ENCODE results near the gene EFNA3.
A peak's percentile ranks its signal among the peaks of the same experiment; 100 is the strongest.

Gene EFNA3

DNA sequence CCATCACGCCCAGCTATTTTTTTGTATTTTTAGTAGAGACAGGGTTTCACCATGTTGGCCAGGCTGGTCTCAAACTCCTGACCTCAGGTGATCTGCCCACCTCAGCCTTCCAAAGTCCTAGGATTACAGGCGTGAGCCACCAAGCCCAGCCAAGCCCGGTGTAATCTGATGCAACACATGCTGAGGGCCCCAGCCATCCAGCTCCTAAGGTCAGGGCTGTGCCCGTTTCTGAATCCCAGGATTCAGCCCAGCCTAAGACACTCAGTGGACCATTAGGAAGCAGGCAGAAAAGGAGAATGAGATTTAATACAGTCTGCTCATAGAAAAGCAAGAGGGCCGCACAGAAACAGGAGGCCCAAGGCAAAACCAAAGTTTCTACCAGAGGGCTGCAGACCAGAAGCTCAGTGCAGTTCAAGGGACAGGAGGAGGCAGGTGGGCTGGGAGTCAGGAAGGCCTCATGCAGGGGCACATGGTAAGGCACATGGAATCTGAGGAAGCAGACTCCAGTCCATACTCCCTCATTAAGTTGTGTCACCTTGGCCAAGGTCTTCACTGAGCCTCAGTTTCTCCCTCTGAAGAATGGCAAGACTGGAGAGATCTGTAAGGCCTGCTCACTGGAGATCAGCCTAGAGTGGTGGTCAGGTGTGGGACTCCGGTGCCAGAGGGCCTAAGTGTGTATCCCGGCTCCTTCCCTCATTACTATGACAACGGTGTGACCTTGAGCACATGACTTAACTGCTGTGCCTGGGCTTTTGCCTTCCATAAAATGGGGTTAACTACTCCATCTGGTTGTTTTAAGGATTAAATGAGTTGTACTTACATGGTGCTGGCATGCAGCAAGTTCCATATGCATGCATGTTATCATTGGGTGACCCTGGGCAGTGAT is 29.9 kb upstream of the EFNA3 start:
- DNase-seq (ENCODE audit: low read depth in 1 of 2, low spot score in 1 of 2): no peak

GRCh38 chr1:155049651-155050559 is 28.7 kb upstream of the EFNA3 start:
- no peak for DNase-seq (ENCODE audit: low read depth in 1 of 2, low spot score in 1 of 2)

DNA sequence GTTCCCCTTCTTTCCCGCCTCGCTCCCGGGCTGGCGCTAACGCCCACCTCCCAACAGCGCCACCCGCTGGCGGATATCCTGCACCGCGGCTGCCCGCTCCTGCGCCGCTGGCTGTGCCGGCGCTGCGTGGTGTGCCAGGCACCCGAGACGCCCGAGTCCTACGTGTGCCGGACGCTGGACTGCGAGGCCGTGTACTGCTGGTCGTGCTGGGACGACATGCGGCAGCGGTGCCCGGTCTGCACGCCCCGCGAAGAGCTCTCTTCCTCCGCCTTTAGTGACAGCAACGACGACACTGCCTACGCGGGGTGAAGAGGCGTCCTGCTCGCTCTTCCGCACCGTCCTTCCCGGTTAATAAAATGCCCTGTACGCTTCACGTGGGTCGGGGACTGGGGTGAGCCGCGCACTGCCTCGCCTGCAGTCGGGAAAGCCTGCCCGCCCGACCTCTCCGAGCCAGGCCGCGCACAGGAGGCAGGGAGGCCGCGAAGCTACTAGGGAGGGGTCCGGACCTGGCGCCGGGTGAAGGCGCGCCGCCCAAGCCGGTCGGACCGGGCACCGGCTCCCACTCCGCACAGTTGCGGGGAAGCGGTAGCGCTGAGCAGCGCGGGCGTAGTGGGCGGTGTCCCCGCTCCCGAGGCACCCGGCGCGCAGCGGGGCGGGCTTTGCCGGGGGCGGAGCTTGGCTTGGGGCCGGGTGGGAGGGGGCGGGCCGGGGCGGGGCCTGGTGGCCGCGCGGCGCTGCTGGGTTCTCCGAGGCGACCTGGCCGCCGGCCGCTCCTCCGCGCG is 27.9 kb upstream of the EFNA3 start, which contains the start of gene ADAM15:
TSS of gene ADAM15 (plus strand) at position 757 of the 782 bp plus-strand sequence. CDS start 71 bp downstream, outside the sequence.
- DNase-seq (ENCODE audit: low read depth in 1 of 2, low spot score in 1 of 2): peak; percentile 64 to 65

- no peak for DNase-seq (ENCODE audit: low read depth in 1 of 2, low spot score in 1 of 2)
Observed at GRCh38 chr1:155051342-155051776, 27.3 kb upstream of the EFNA3 start.

- no peak for DNase-seq (ENCODE audit: low read depth in 1 of 2, low spot score in 1 of 2)
Observed at GRCh38 chr1:155051777-155052398, 26.7 kb upstream of the EFNA3 start.

- no peak for DNase-seq (ENCODE audit: low read depth in 1 of 2, low spot score in 1 of 2)
Observed at GRCh38 chr1:155052439-155053395, 25.9 kb upstream of the EFNA3 start.

GRCh38 chr1:155053531-155054105 is 25.0 kb upstream of the EFNA3 start:
- DNase-seq (ENCODE audit: low read depth in 1 of 2, low spot score in 1 of 2): no peak

DNA sequence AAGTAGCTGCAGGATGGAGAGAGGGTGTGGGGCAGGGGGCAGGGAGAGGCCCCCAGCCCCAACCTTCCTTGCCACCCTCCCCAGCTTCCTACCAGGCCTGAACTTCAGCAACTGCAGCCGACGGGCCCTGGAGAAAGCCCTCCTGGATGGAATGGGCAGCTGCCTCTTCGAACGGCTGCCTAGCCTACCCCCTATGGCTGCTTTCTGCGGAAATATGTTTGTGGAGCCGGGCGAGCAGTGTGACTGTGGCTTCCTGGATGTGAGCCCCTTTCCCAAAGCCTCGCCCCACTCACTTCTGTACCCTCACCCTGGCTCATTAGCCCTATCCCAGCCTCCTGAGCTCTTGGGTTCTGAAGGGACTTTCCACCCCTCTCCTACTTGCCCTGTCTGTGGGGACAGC is 21.5 kb upstream of the EFNA3 start:
- no peak for DNase-seq (ENCODE audit: low read depth in 1 of 2, low spot score in 1 of 2)

GRCh38 chr1:155057788-155058211 is 20.8 kb upstream of the EFNA3 start:
- no peak for DNase-seq (ENCODE audit: low read depth in 1 of 2, low spot score in 1 of 2)

- DNase-seq (ENCODE audit: low read depth in 1 of 2, low spot score in 1 of 2): no peak
Observed at GRCh38 chr1:155060736-155061135, 17.9 kb upstream of the EFNA3 start.

DNA sequence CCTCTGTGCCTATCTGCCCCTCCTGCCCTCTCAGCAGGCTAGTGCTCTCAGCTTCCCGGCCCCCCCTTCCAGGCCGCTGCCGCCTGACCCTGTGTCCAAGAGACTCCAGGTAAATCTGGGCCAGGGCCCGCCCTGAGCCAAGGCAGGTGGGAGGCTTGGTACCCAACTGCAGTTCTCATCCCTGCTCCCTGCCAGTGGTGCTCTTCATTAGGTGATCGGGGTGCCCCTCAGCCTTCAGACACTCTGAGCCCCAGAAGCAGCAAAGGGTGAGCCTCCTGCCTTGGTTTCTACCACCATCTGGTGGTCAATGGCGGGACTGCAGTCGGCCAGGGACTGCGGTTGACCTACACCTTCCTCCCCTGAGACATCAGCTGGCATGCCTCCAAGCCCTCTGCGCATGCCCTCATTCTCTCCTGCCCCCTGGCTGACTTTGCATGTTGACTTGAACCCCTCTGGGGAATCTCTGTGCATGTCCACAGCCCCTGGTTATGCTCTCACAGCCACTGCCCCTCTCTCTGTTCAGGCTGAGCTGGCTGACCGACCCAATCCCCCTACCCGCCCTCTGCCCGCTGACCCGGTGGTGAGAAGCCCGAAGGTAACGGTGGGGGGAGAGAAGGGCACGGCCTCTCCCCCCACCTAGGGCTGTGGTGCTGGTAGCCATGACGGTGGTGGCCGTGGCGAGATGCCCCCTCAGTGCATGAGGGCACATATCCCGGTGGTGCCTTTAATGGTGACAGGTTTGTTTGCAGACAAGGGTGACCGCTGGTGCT is 17.1 kb upstream of the EFNA3 start:
- DNase-seq (ENCODE audit: low read depth in 1 of 2, low spot score in 1 of 2): peak; percentile 91 to 96

GRCh38 chr1:155062151-155062686 is 16.4 kb upstream of the EFNA3 start:
- DNase-seq (ENCODE audit: low read depth in 1 of 2, low spot score in 1 of 2): no peak

GRCh38 chr1:155062702-155063411 is 15.8 kb upstream of the EFNA3 start:
- peak in 1 of 2 donors; percentile 57 for DNase-seq (ENCODE audit: low read depth in 1 of 2, low spot score in 1 of 2)

- DNase-seq (ENCODE audit: low read depth in 1 of 2, low spot score in 1 of 2): peak in 1 of 2 donors; percentile 73
Observed at GRCh38 chr1:155063550-155064110, 15.0 kb upstream of the EFNA3 start, which contains the start of gene EFNA4. Gene EFNA4, plus strand, starts transcription at chr1:155063740. Its CDS starts 84 bp downstream, at chr1:155063824.

DNA sequence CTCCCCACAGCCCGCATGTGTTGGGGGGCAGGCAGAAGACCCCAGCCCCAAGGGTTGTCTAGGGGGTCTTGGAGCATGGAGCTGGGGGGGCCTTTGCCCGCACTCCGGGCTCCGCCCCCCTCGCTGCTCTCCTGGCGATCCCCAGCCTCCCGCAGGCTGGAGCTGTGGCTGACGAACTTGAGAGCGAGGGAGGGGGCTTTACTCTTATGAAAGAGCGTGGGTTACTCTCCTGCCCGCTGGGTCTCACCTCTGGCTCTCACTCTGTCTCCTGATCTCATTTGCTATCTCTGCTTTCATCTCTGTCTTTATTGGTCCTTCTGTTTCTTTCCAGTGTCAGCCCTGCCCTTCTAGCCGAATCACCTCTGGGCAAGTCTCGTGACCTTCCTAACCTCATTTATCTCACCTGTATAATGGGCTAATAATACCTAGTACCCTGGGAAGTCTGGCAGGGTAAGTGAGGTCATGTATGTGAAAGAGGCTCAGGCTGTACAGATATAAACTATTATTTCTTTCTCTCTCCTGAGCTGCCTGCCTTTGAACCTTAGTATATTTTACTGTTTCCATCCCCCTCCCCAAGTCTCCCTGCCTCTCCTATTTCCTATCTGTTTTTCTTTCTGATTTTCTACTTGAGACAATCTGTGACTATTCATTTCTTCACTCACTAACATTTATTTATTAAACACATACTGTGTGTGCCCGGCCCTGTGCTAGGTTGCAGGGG is 14.4 kb upstream of the EFNA3 start:
- DNase-seq (ENCODE audit: low read depth in 1 of 2, low spot score in 1 of 2): no peak

- DNase-seq (ENCODE audit: low read depth in 1 of 2, low spot score in 1 of 2): no peak
Observed at GRCh38 chr1:155064832-155065429, 13.7 kb upstream of the EFNA3 start.
